ENCODE data around the gene BACE1.

Gene BACE1

GRCh38 chr11:117295438-117296137 lies 20.5 kb downstream of the BACE1 start:
- Histone ChIP-seq H3K4me3 (ENCODE audit: low read depth, low read length) (no peak overlapping the region), H3K36me3 (peaks cover 7% of the 10 kb centered on the region), H3K9me3 (no peaks in the 10 kb centered on the region), H3K4me1 (peaks cover 11% of the 10 kb centered on the region), H3K27me3 (no peaks in the 10 kb centered on the region)
- DNase-seq = no peak
- TF ChIP-seq CTCF (IDR thresholded peaks at IDR 0.05; ENCODE audit: low read depth, low read length) = no peak

GRCh38 chr11:117292616-117293015 lies 23.4 kb downstream of the BACE1 start:
- Histone ChIP-seq H3K27me3 (no peaks in the 10 kb centered on the region), H3K9me3 (no peaks in the 10 kb centered on the region), H3K4me1 (no peaks in the 10 kb centered on the region), H3K4me3 (ENCODE audit: low read depth, low read length) (no peak overlapping the region), H3K36me3 (peaks cover 22% of the 10 kb centered on the region)
- TF ChIP-seq CTCF (IDR thresholded peaks at IDR 0.05; ENCODE audit: low read depth, low read length) = no peak
- no peak for DNase-seq

GRCh38 chr11:117290809-117291396 lies 25.2 kb downstream of the BACE1 start, which contains the start of gene BACE1-AS:
Gene BACE1-AS (plus strand): TSS chr11:117291346.
- no peaks in the 10 kb centered on the region for H3K9me3 ChIP-seq
- peaks cover 26% of the 10 kb centered on the region for H3K36me3 ChIP-seq
- H3K4me1 ChIP-seq = no peaks in the 10 kb centered on the region; the same call in 1 of the 2 replicates
- H3K27me3 ChIP-seq = no peaks in the 10 kb centered on the region
- H3K4me3 ChIP-seq (ENCODE audit: low read depth, low read length) = no peak within 1 kb of the TSS
- no peak for TF ChIP-seq CTCF (IDR thresholded peaks at IDR 0.05; ENCODE audit: low read depth, low read length)
- DNase-seq = no peak

GRCh38 chr11:117289795-117290194 lies 26.3 kb downstream of the BACE1 start:
- no peaks in the 10 kb centered on the region for H3K9me3 ChIP-seq
- DNase-seq = no peak
- no peak overlapping the region for H3K4me3 ChIP-seq (ENCODE audit: low read depth, low read length)
- no peaks in the 10 kb centered on the region for H3K27me3 ChIP-seq
- no peak for TF ChIP-seq CTCF (IDR thresholded peaks at IDR 0.05; ENCODE audit: low read depth, low read length)
- H3K4me1 ChIP-seq = no peaks in the 10 kb centered on the region; the same call in 1 of the 2 replicates
- peaks cover 26% of the 10 kb centered on the region for H3K36me3 ChIP-seq

- no peak for DNase-seq
- TF ChIP-seq CTCF (IDR thresholded peaks at IDR 0.05; ENCODE audit: low read depth, low read length) = no peak
- H3K9me3 ChIP-seq = no peaks in the 10 kb centered on the region
- no peaks in the 10 kb centered on the region; the same call in 1 of the 2 replicates for H3K4me1 ChIP-seq
- peaks cover 44% of the 10 kb centered on the region for H3K36me3 ChIP-seq
- H3K4me3 ChIP-seq (ENCODE audit: low read depth, low read length) = no peak overlapping the region
- no peaks in the 10 kb centered on the region for H3K27me3 ChIP-seq
Measured at GRCh38 chr11:117287668-117288067, 28.4 kb downstream of the BACE1 start.

- TF ChIP-seq CTCF (IDR thresholded peaks at IDR 0.05; ENCODE audit: low read depth, low read length) = no peak
- Histone ChIP-seq H3K9me3 (no peaks in the 10 kb centered on the region), H3K4me1 (no peaks in the 10 kb centered on the region; the same call in 1 of the 2 replicates), H3K27me3 (no peaks in the 10 kb centered on the region), H3K36me3 (peaks cover 52% of the 10 kb centered on the region), H3K4me3 (ENCODE audit: low read depth, low read length) (no peak overlapping the region)
- no peak for DNase-seq
Measured at GRCh38 chr11:117286588-117286987, 29.5 kb downstream of the BACE1 start.

Measured in BE2C (cell line).